ENCODE data around the gene IQSEC1.

Gene IQSEC1

DNA sequence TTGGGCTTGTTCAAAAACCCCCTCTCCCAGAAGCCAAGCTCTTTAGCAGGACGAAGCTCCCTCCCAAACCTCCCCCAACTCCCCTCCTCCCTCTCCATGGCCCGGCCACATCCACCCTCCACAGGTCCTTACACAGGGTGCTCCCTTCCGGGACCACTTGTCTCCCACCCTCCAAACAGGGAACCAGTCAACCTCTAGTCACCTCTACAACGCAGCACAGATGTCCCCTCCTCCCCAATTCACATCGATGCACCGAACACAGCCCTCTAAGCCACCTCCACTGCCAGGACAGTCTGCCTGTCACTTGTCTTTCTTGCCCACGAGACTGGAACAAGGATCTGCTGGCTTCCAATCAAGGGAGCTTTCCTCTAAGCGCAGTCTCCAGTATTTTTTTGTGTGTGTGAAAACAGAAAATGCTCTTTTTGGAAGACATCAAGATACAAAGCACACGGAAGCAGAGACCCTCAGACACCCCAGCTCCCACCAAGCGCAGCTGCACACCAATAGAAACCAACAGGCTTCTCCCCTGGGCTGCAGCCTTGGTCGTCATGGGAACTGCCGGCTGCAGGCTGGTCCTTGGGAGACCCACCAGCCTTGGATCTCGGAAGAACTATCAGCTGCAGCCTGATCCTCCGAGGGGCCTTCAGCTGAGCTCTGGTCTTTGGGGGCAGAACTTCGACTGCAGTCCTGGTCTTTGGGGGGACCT, 26.5 kb downstream of the IQSEC1 start:
- Histone ChIP-seq H3K27me3 (ENCODE audit: control insufficient read depth in 1 of 2, insufficient read depth in 2 of 2, low read length in 2 of 2) (no peaks in the 10 kb centered on the region), H3K36me3 (ENCODE audit: control insufficient read depth in 2 of 2, insufficient read depth in 2 of 2, low read length in 2 of 2) (no peaks in the 10 kb centered on the region), H3K9ac (ENCODE audit: low read length in 2 of 2) (no peak overlapping the region), H3K4me1 (ENCODE audit: control insufficient read depth, insufficient read depth, low read length) (peaks cover 7% of the 10 kb centered on the region), H3K9me3 (ENCODE audit: control insufficient read depth in 2 of 2, low read length in 2 of 2) (no peaks in the 10 kb centered on the region), H3K27ac (ENCODE audit: low read length) (no peak overlapping the region), H3K4me3 (ENCODE audit: low read length in 2 of 2) (no peak overlapping the region)

DNA sequence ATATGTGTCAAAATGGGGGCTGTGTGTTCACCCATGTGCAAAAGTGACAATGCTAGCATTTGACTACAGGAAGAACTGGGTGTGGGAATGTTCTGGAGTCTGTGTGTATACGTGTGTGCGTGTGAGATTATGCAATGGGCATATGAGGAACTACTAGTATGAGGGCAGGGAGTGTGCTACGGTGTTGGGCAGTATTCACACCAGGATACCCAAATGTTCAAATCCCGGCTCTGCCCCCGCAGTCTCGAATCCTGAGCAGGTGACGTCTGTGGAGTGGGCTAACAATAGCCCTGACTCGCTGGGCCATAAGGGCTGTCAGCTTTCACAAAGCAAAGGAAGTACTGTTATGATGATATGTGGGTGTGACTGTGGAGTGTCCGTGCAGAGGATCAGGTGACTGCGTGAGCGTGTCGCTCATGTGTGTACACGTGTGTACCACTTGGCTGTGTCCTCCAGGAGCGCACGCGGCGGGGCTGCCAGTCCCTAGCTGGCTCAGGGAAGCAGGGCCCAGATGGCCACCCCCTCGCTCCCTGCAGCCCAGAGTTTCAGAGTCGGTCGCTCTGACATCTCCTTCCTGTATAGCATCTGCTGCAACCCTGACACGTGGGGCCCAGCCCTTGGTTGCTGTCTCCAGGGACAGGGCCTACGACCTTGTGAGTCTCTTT, 27.2 kb downstream of the IQSEC1 start:
- Histone ChIP-seq H3K27ac (ENCODE audit: low read length) (no peak overlapping the region), H3K4me1 (ENCODE audit: control insufficient read depth, insufficient read depth, low read length) (peaks cover 7% of the 10 kb centered on the region), H3K9me3 (ENCODE audit: control insufficient read depth in 2 of 2, low read length in 2 of 2) (no peaks in the 10 kb centered on the region), H3K36me3 (ENCODE audit: control insufficient read depth in 2 of 2, insufficient read depth in 2 of 2, low read length in 2 of 2) (no peaks in the 10 kb centered on the region), H3K9ac (ENCODE audit: low read length in 2 of 2) (no peak overlapping the region), H3K27me3 (ENCODE audit: control insufficient read depth in 1 of 2, insufficient read depth in 2 of 2, low read length in 2 of 2) (no peaks in the 10 kb centered on the region), H3K4me3 (ENCODE audit: low read length in 2 of 2) (no peak overlapping the region)

DNA sequence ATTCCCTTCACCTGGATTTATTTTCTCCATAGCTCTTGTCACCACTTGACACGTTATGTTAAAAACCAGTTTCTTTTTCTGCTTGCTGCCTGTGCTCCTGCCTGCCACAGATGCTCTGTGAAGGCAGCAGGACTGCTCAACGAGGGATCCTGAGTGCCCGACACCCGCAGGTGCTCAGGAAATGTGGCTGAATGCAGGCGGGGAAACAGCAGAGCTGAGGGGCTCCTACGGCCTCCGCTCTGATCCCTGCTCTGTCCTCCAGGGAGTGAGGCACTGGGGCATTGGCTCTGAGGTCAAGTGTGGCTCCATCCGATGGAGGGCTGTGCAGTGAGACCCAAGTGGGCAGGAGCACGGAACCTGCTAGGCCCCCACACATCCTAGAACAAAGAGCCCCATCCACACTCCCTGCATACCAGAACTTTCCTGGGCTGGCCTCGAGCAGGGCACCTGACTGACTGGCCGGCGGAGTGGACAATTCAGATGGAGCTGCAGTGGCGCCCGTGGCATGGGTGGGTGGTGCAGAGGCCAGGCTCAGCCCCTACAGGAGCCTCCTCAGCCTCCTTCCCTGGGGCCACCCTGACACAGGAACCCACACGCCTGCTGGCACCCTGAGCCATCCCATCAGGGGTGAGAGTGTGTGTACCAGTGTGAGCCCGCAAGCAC, 27.9 kb downstream of the IQSEC1 start:
- H3K9ac ChIP-seq (ENCODE audit: low read length in 2 of 2): no peak overlapping the region
- no peaks in the 10 kb centered on the region for H3K36me3 ChIP-seq (ENCODE audit: control insufficient read depth in 2 of 2, insufficient read depth in 2 of 2, low read length in 2 of 2)
- H3K4me1 ChIP-seq (ENCODE audit: control insufficient read depth, insufficient read depth, low read length): peaks cover 7% of the 10 kb centered on the region
- H3K27me3 ChIP-seq (ENCODE audit: control insufficient read depth in 1 of 2, insufficient read depth in 2 of 2, low read length in 2 of 2): no peaks in the 10 kb centered on the region
- H3K27ac ChIP-seq (ENCODE audit: low read length): no peak overlapping the region
- no peak overlapping the region for H3K4me3 ChIP-seq (ENCODE audit: low read length in 2 of 2)
- no peaks in the 10 kb centered on the region for H3K9me3 ChIP-seq (ENCODE audit: control insufficient read depth in 2 of 2, low read length in 2 of 2)

- Histone ChIP-seq H3K9ac (ENCODE audit: low read length in 2 of 2) (no peak overlapping the region), H3K9me3 (ENCODE audit: control insufficient read depth in 2 of 2, low read length in 2 of 2) (no peaks in the 10 kb centered on the region), H3K4me1 (ENCODE audit: control insufficient read depth, insufficient read depth, low read length) (peaks cover 7% of the 10 kb centered on the region), H3K4me3 (ENCODE audit: low read length in 2 of 2) (no peak overlapping the region), H3K27me3 (ENCODE audit: control insufficient read depth in 1 of 2, insufficient read depth in 2 of 2, low read length in 2 of 2) (no peaks in the 10 kb centered on the region), H3K36me3 (ENCODE audit: control insufficient read depth in 2 of 2, insufficient read depth in 2 of 2, low read length in 2 of 2) (no peaks in the 10 kb centered on the region), H3K27ac (ENCODE audit: low read length) (no peak overlapping the region)
These were observed 28.6 kb downstream of the IQSEC1 start for GRCh38 chr3:13044496-13045240.

GRCh38 chr3:13043656-13044055, 29.6 kb downstream of the IQSEC1 start:
- no peaks in the 10 kb centered on the region for H3K9me3 ChIP-seq (ENCODE audit: control insufficient read depth in 2 of 2, low read length in 2 of 2)
- no peak overlapping the region for H3K27ac ChIP-seq (ENCODE audit: low read length)
- no peaks in the 10 kb centered on the region for H3K27me3 ChIP-seq (ENCODE audit: control insufficient read depth in 1 of 2, insufficient read depth in 2 of 2, low read length in 2 of 2)
- H3K4me1 ChIP-seq (ENCODE audit: control insufficient read depth, insufficient read depth, low read length): peaks cover 7% of the 10 kb centered on the region
- H3K9ac ChIP-seq (ENCODE audit: low read length in 2 of 2): no peak overlapping the region
- H3K36me3 ChIP-seq (ENCODE audit: control insufficient read depth in 2 of 2, insufficient read depth in 2 of 2, low read length in 2 of 2): no peaks in the 10 kb centered on the region
- no peak overlapping the region for H3K4me3 ChIP-seq (ENCODE audit: low read length in 2 of 2)

DNA sequence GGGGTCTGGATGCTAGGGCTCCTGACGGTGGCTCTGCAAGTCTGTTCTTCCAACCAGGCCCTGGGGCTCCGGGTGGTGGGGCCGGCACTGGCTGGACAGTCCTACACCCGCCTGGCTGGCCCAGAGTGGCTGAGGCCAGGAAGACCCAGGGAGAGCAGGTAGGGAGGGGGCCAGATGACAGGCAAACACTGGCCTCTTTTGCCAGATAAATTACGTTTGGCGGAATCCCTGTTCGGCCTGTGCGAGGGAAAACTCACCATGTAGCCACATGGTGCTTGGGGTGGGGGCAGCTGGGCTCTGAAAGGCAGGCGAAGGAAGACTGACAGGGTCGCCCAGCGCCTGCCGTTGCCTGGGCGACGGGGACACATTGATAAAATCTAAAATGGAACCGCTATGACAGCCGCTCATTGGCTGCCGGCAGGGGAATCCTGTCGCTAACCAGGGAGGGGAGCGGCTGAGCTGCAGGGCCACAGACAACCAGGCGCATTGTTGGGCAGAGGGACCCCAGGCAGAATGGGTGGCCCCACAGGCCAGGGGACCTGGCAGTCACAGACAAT, 30.4 kb downstream of the IQSEC1 start:
- Histone ChIP-seq H3K27me3 (ENCODE audit: control insufficient read depth in 1 of 2, insufficient read depth in 2 of 2, low read length in 2 of 2) (no peaks in the 10 kb centered on the region), H3K9me3 (ENCODE audit: control insufficient read depth in 2 of 2, low read length in 2 of 2) (no peaks in the 10 kb centered on the region), H3K27ac (ENCODE audit: low read length) (no peak overlapping the region), H3K4me3 (ENCODE audit: low read length in 2 of 2) (no peak overlapping the region), H3K36me3 (ENCODE audit: control insufficient read depth in 2 of 2, insufficient read depth in 2 of 2, low read length in 2 of 2) (no peaks in the 10 kb centered on the region), H3K4me1 (ENCODE audit: control insufficient read depth, insufficient read depth, low read length) (peaks cover 8% of the 10 kb centered on the region), H3K9ac (ENCODE audit: low read length in 2 of 2) (no peak overlapping the region)

DNA sequence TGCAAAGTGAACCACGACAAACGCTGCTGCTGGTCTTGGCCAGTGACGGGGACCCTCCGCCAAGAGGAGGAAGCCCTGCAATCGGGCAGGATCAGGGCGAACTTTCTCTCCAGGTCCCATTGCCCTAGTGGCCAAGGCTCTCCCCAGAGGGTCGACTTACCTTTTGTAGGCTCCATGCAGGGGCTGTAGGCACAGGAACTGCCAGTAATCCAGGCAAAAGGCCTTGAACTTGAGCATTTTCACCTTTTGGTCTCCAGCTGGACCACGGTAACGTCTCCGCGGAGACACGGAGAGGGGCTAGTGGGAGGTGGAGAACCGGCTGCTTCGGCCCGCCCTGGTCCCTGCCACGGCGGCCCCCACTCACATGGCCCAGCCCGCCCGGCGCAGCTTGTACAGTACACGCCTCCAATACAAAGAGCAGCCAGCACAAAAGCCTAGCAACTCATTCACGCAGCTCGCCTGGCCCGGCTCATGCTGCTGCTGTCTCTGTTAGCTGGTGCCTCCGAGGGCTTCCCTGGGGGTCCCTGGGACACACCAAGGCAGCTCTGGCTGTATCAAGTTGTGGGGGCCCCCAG, 31.0 kb downstream of the IQSEC1 start:
- Histone ChIP-seq H3K27ac (ENCODE audit: low read length) (no peak overlapping the region), H3K9me3 (ENCODE audit: control insufficient read depth in 2 of 2, low read length in 2 of 2) (no peaks in the 10 kb centered on the region), H3K27me3 (ENCODE audit: control insufficient read depth in 1 of 2, insufficient read depth in 2 of 2, low read length in 2 of 2) (no peaks in the 10 kb centered on the region), H3K36me3 (ENCODE audit: control insufficient read depth in 2 of 2, insufficient read depth in 2 of 2, low read length in 2 of 2) (no peaks in the 10 kb centered on the region), H3K4me1 (ENCODE audit: control insufficient read depth, insufficient read depth, low read length) (peaks cover 8% of the 10 kb centered on the region), H3K4me3 (ENCODE audit: low read length in 2 of 2) (no peak overlapping the region), H3K9ac (ENCODE audit: low read length in 2 of 2) (no peak overlapping the region)

GRCh38 chr3:13041113-13041776, 32.0 kb downstream of the IQSEC1 start:
- Histone ChIP-seq H3K4me3 (ENCODE audit: low read length in 2 of 2) (no peak overlapping the region), H3K9me3 (ENCODE audit: control insufficient read depth in 2 of 2, low read length in 2 of 2) (no peaks in the 10 kb centered on the region), H3K27me3 (ENCODE audit: control insufficient read depth in 1 of 2, insufficient read depth in 2 of 2, low read length in 2 of 2) (no peaks in the 10 kb centered on the region), H3K4me1 (ENCODE audit: control insufficient read depth, insufficient read depth, low read length) (peaks cover 8% of the 10 kb centered on the region), H3K27ac (ENCODE audit: low read length) (no peak overlapping the region), H3K9ac (ENCODE audit: low read length in 2 of 2) (no peak overlapping the region), H3K36me3 (ENCODE audit: control insufficient read depth in 2 of 2, insufficient read depth in 2 of 2, low read length in 2 of 2) (no peaks in the 10 kb centered on the region)

DNA sequence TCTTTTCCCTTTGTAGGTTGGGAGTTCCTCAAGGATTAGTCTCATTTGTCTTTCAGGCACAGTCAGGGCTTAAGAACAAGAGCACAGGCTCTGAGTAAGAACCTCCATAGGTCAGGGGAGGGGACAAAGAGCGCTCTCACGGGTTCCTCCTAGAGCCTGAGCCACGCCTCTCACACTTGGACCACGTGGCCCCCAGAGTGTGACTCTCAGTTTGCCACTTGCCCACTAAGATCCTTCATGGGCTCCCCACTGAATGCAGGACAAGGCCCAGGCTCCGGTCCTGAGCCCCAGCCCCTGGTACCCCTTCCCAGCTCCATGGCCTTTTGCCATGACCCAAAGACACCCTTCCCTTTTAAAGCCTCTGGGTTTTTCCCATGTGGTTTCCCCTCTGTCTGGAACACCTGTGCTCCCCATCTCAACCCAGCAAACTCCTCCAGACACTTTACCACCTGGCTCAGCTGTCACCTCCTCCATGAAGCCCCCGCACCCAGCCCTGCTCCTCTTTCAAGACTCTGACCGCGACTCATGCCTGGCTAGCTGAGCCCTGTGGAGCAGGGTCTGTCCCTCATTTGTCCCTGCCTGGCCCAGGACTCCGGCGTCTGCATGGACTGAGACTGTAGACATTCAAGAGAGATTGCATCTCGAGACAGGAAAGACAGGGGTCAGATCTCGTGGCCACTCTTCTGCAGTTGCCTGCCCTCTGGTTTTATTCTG, 32.7 kb downstream of the IQSEC1 start:
- H3K27me3 ChIP-seq (ENCODE audit: control insufficient read depth in 1 of 2, insufficient read depth in 2 of 2, low read length in 2 of 2): no peaks in the 10 kb centered on the region
- H3K36me3 ChIP-seq (ENCODE audit: control insufficient read depth in 2 of 2, insufficient read depth in 2 of 2, low read length in 2 of 2): no peaks in the 10 kb centered on the region
- no peak overlapping the region for H3K9ac ChIP-seq (ENCODE audit: low read length in 2 of 2)
- no peak overlapping the region for H3K4me3 ChIP-seq (ENCODE audit: low read length in 2 of 2)
- no peak overlapping the region for H3K27ac ChIP-seq (ENCODE audit: low read length)
- H3K4me1 ChIP-seq (ENCODE audit: control insufficient read depth, insufficient read depth, low read length): peaks cover 5% of the 10 kb centered on the region
- H3K9me3 ChIP-seq (ENCODE audit: control insufficient read depth in 2 of 2, low read length in 2 of 2): no peaks in the 10 kb centered on the region
